SIG-M5 (cell line): ENCODE measurements around the gene PDE1C.

Source experiments
- DNase-seq: peaks from one replicate; lab custom pipeline; 2025; lab: John Stamatoyannopoulos, UW

Gene PDE1C

DNA sequence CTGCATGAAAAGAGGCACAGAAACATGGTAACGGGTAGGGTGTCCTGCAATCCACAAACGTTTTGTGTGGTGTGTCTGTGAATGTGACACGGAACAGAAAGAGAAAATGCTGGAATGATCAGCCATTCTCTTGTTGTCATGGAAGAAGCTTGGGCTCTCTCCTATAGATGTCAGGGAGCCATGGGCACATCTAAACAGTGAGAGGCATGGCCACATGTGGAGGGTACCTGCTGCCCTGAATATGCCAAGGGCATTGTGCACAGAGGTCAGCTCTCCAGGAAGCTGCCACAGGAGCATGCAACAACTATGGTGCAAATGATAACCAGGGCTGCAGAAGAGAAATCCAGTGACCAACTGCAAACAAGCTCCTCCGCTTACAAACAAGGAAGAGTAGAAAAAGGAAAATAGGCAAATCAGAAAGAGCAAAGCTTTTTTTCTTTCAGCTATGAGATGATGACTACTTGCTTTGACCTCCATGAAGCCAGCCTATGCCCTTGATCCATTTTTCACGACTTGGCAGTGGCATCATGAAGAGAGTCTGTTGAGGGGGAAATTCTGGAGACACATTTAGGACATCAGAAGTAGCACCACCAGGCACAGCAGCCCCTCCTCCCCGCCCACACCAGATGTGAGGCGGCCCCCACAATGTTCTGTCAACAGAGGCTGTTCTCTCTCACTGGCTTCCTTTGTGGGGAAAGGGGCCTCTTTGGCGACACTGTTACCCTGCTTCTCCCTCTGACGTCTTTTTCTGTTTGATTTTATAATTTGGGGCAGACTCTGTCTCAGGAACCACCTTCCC, 4.8 kb upstream of the PDE1C start:
- no peak for DNase-seq

GRCh38 chr7:32073533-32073932, 3.3 kb upstream of the PDE1C start:
- DNase-seq = no peak

DNA sequence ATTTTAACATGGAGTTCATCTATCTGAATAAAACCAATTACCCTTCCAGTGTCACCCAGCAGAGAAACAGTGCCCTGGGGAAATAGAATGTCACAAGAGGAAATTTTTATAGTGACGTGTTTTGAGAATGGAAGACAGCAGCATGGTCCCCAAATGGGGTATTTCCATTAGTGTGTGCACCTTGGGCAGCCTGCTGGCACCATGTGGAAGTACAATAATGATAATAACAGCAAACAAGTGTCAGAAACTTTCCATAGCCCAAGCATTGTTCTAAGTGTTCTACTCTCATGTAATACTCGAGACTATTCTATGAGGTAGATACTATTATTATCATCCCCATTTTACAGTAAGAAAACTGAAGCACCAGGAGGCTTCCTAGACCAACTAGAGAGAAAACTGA, 2.2 kb upstream of the PDE1C start:
- no peak for DNase-seq

- no peak for DNase-seq
Measured at GRCh38 chr7:32071466-32072091, 1.4 kb upstream of the PDE1C start.

GRCh38 chr7:32070051-32070405, 179 bp downstream of the PDE1C start:
- no peak for DNase-seq

DNA sequence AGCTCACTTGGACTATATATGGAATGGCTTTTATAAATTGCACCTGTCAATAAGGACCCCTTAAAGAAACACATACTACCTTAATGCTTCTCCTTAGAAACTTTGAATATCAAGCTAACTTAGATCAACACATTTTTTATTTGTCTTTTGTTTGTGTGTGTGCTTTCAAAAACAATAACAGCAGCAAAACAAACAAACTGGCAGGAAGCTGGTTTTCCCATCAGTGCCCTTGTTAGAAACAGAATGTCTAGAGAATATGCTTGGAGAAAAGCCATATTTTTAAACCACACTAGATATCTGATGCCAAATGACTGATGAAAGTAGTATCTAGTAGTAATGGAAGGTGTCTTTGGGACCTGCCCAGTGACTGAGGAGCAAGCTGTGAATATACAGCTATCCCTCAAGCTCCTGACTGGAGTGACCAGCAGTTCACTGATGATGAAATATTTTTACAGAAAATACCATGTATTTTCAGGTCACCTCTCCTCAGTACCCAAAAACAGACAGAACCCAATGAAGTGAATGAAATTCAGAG, 1.0 kb downstream of the PDE1C start:
- no peak for DNase-seq

GRCh38 chr7:32068411-32069101, 1.7 kb downstream of the PDE1C start:
- no peak for DNase-seq

DNA sequence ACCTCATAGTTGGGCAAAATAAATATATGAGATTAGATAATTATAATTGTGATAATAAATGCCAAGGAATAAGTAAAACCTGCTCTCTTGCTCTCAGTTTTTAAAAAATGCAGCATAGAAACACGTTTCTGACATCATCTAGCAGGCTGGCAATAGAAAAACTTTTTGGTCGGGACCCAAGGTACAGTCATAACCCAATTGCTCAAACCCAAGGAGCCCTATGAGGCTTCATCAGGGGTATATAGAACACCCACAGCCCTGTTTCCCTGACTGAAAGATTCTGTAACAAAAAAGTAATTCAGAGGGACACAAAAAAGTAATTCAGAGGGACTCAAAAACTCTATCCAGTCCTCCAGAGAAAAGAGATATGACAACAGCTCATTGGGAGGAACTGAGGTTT, 3.8 kb downstream of the PDE1C start:
- no peak for DNase-seq

- DNase-seq = no peak
Measured at GRCh38 chr7:32063614-32064013, 6.6 kb downstream of the PDE1C start.

- DNase-seq = no peak
Measured at GRCh38 chr7:32062150-32062549, 8.1 kb downstream of the PDE1C start.

GRCh38 chr7:32061346-32061745, 8.9 kb downstream of the PDE1C start:
- DNase-seq = no peak

DNA sequence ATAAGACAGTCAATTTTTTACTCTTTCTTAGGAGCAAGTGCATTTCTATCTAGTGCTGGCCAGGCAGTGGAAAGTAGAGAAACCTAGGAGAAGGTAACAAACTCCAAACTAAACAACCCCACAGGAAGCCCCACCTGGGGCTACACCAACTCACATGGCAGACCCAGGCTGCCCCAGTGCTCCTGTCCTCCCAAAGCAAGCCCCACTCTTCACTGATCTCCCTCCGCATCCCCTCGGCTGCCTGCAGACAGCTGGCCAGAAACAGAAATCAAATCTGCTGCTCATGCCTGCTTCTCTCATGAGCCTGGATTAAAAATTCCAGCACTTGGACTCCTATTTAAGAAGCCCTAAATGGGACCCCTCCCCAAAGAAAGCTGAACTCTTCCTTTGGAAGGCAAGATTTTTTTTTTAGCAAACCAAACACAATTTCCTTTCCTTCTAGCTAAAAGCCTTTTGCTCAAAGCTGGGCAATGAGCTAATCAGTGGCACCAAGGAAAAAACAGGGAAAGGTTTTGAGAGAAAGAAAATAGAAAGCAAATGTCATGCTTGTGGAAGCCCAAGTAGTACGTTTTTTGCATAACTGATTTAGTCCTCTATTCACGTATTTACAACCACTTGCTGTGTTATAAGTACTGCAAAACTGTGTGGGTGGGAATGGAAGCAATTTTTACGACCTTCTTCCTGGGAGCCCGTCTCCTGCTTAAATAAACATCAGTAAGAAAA, 10.8 kb downstream of the PDE1C start:
- no peak for DNase-seq

- DNase-seq = no peak
Measured at GRCh38 chr7:32058002-32058401, 12.2 kb downstream of the PDE1C start.

- DNase-seq = no peak
Measured at GRCh38 chr7:32056767-32057166, 13.4 kb downstream of the PDE1C start.

GRCh38 chr7:32053204-32053603, 17.0 kb downstream of the PDE1C start:
- no peak for DNase-seq

DNA sequence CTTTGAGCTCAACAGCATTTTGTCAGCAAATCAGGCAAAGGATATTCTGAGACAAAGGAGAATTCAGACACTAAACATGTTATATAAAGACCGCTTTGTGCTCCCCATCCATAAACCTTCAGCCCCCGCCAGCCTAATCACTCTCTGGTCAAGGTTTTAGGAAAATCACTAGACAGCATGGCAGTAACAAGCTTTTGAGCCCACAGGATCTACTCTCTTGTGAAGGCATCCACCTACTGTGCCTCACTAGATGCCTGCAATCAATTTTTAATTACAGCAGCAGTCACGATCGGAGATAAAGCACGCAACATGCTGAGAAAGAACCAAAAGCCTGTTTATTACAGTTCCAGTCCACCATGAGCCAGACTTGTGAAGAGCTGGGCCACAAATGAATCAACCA, 19.1 kb downstream of the PDE1C start:
- DNase-seq = no peak

- DNase-seq = no peak
Measured at GRCh38 chr7:32049599-32049998, 20.6 kb downstream of the PDE1C start.

DNA sequence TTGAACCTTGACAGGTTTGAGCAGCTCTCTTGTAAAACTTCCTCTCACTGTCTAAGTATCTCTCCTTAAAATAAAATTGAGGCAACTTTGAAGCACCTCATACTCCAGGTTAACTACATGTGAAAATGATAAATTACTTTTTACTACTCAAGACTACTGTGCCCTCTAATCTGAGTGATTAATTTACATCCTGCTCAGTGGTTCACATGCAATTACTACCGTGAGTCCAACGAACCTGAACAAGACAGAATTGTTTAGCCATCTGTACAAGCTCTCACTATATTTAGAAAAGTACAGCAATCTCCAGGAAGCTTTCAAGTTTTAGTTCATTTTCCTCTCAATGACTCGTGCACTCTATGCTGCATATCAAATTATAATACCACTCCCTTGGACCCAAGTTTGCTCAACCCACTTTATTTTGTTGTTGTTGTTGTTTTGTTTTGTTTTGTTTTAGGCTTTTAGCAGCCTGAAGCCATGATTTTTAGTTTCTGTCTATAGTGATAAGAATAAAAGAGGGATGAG, 21.2 kb downstream of the PDE1C start:
- no peak for DNase-seq

GRCh38 chr7:32047801-32048200, 22.4 kb downstream of the PDE1C start:
- DNase-seq = no peak

DNA sequence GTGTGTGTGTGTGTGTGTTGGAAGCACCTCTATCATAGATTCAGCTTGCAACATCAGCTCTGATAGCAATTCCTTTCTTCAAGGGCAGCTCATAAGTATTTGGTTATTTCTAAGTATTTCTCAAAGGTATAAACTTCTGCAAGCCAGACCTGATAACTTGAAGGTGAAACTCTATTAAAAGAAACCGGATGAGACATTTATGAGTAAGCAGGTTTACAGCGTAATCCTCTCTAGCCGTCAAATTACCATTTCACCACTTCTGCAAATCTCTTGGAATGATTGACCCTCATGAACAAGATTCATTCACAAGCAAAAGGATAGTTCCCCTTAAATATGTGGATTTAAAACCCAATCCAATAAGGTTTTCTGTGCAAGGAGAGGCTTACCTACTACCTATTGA, 23.1 kb downstream of the PDE1C start:
- no peak for DNase-seq

DNA sequence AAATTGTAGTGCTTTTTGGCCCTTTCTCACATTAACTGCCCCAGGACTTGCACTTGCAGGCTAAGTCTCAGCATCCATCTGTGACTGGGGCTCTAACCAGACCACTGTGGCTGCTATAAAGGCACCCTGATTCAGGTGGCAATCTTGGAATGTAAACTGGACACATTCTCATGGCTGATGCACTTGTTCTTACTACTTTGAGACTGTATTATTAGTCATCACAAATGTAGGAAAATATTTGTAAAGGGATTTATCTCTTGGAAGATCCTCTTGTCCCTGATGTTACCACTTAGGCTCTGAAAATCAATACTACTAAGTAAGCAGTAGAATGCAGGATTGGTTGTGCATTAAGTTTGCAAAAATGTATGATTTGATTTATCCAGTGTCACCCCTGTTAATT, 25.0 kb downstream of the PDE1C start:
- no peak for DNase-seq

GRCh38 chr7:32044739-32045138, 25.5 kb downstream of the PDE1C start:
- DNase-seq = no peak
